Hepatocyte (in vitro differentiated cells): ENCODE data around the gene SLC1A6. TPM values are rescaled to one million over a fixed set of nuclear protein-coding genes. Genes with fewer than 3 reads are reported as not detected.
"Not testable (repeated sequence)": the region's sequence is repeated elsewhere in the genome, so short reads cannot be mapped to it uniquely, and the experiment has no call there.

ENCODE experiments used
- DNase-seq: peaks from one replicate; pipeline ENCODE4 v3.0.0-alpha.2; 2016; ENCODE audit warnings: low spot score
- H2AFZ ChIP-seq: fragments of 200-600 bp; sonication (generic); 2 replicates; pipeline ENCODE4 v1.6.0; 2016; ENCODE audit warnings: antibody characterized with exemption, mild to moderate bottlenecking
- H3K27ac ChIP-seq: fragments of 200-600 bp; sonication (generic); 2 replicates; pipeline ENCODE4 v1.5.1; 2016; ENCODE audit warnings: mild to moderate bottlenecking
- H3K27me3 ChIP-seq: fragments of 200-600 bp; sonication (generic); 2 replicates; pipeline ENCODE4 v1.6.1; 2016
- H3K36me3 ChIP-seq: fragments of 200-600 bp; sonication (generic); replicated peaks from 2 replicates; pipeline ENCODE4 v1.5.1; 2016; ENCODE audit warnings: low read depth; ENCODE audit not compliant: insufficient read depth
- H3K4me1 ChIP-seq: fragments of 200-600 bp; sonication (generic); 2 replicates; pipeline ENCODE4 v1.5.1; 2016; ENCODE audit warnings: mild to moderate bottlenecking, moderate library complexity; ENCODE audit not compliant: insufficient read depth
- H3K4me2 ChIP-seq: fragments of 200-600 bp; sonication (generic); 2 replicates; pipeline ENCODE4 v1.6.0; 2016
- H3K4me3 ChIP-seq: fragments of 200-600 bp; sonication (generic); 2 replicates; pipeline ENCODE4 v1.5.1; 2016; ENCODE audit warnings: mild to moderate bottlenecking
- H3K79me2 ChIP-seq: fragments of 200-600 bp; sonication (generic); 2 replicates; pipeline ENCODE4 v1.6.0; 2017; ENCODE audit warnings: mild to moderate bottlenecking
- H3K9me2 ChIP-seq: fragments of 200-600 bp; sonication (generic); replicated peaks from 2 replicates; pipeline ENCODE4 v1.6.0; 2017; ENCODE audit warnings: mild to moderate bottlenecking; ENCODE audit not compliant: insufficient read depth
- H3K9me3 ChIP-seq: fragments of 200-600 bp; sonication (generic); 2 replicates; pipeline ENCODE4 v1.5.1; 2016; ENCODE audit warnings: low read depth, mild to moderate bottlenecking
- H4K20me1 ChIP-seq: fragments of 200-600 bp; sonication (generic); 2 replicates; pipeline ENCODE4 v1.6.0; 2016; ENCODE audit warnings: mild to moderate bottlenecking; ENCODE audit not compliant: insufficient read depth, poor library complexity, severe bottlenecking
- CTCF ChIP-seq: fragments of 200-600 bp; sonication (generic); IDR thresholded peaks from 2 replicates; pipeline ENCODE4 v1.5.1; 2016; ENCODE audit warnings: antibody characterized with exemption, mild to moderate bottlenecking; ENCODE audit not compliant: poor library complexity
- EZH2 ChIP-seq: fragments of 200-600 bp; sonication (generic); IDR thresholded peaks from 2 replicates; pipeline ENCODE4 v1.6.1; 2016; ENCODE audit warnings: antibody characterized with exemption, mild to moderate bottlenecking, borderline replicate concordance
- EZH2phosphoT487 ChIP-seq: fragments of 200-600 bp; sonication (generic); IDR thresholded peaks from one replicate; pipeline ENCODE4 v1.6.1; 2018; ENCODE audit warnings: antibody characterized with exemption, mild to moderate bottlenecking, low read depth, moderate library complexity; ENCODE audit not compliant: unreplicated experiment, severe bottlenecking
- WGBS: methylation state at CpG from one replicate; pipeline ENCODE4 v1.1.6; 2016; ENCODE audit warnings: low lambda C conversion rate; ENCODE audit errors: missing lambda C conversion rate; 5-methylcytosine and 5-hydroxymethylcytosine counted together
- polyA plus RNA-seq: library from polyadenylated mRNA; unstranded; fragments of >200 nt; fragmentation: Nextera tagmentation; extraction: Ambion mirVana; gene quantifications from 2 replicates; pipeline ENCODE4 v1.2.1, GENCODE V29; 2016
- total RNA-seq: library from RNA; depleted of rRNA; stranded (reverse); fragments of >200 nt; gene quantifications from 2 replicates; pipeline ENCODE4 v1.2.3, GENCODE V29; 2014

Gene SLC1A6
- total and polyA plus RNA-seq, 2 experiments from 2014 or later = 1.2 to 4.6 TPM

- H3K4me1 ChIP-seq = no peaks in the 10 kb centered on the region
- no peaks in the 10 kb centered on the region for H3K9me3 ChIP-seq
- H4K20me1 ChIP-seq = no peaks in the 10 kb centered on the region
- no peaks in the 10 kb centered on the region for H3K27me3 ChIP-seq
- H3K27ac ChIP-seq = no peak overlapping the region
- H3K36me3 ChIP-seq = no peaks in the 10 kb centered on the region
- no peaks in the 10 kb centered on the region for H3K9me2 ChIP-seq
- no peak overlapping the region for H2AFZ ChIP-seq
- H3K4me3 ChIP-seq = no peak overlapping the region
- 84% methylated on average over 11 of the region's 11 CpGs for WGBS
- TF ChIP-seq EZH2 = no peak
- no peak for TF ChIP-seq CTCF
- TF ChIP-seq EZH2phosphoT487 = no peak
- no peaks in the 10 kb centered on the region for H3K79me2 ChIP-seq
- no peak overlapping the region for H3K4me2 ChIP-seq
- DNase-seq = no peak
These were observed 26.9 kb downstream of the SLC1A6 start for GRCh38 chr19:14952767-14953166.

GRCh38 chr19:14950421-14950820 lies 29.2 kb downstream of the SLC1A6 start:
- H3K9me3 ChIP-seq = no peaks in the 10 kb centered on the region
- no peaks in the 10 kb centered on the region for H3K4me1 ChIP-seq
- TF ChIP-seq CTCF = no peak
- no peak for TF ChIP-seq EZH2phosphoT487
- TF ChIP-seq EZH2 = no peak
- no peaks in the 10 kb centered on the region for H3K9me2 ChIP-seq
- WGBS = 90% methylated on average over 1 of the region's 1 CpG
- H3K79me2 ChIP-seq = no peaks in the 10 kb centered on the region
- DNase-seq = no peak
- no peaks in the 10 kb centered on the region for H3K27me3 ChIP-seq
- H3K4me2 ChIP-seq = no peak overlapping the region
- no peak overlapping the region for H2AFZ ChIP-seq
- no peak overlapping the region for H3K4me3 ChIP-seq
- H3K36me3 ChIP-seq = no peaks in the 10 kb centered on the region
- H4K20me1 ChIP-seq = no peaks in the 10 kb centered on the region
- H3K27ac ChIP-seq = no peak overlapping the region

GRCh38 chr19:14949876-14950275 lies 29.8 kb downstream of the SLC1A6 start:
- 84% methylated on average over 7 of the region's 8 CpGs for WGBS
- no peak for TF ChIP-seq EZH2phosphoT487
- TF ChIP-seq CTCF = no peak
- TF ChIP-seq EZH2 = no peak

GRCh38 chr19:14949413-14949812 lies 30.3 kb downstream of the SLC1A6 start:
- H3K27me3 ChIP-seq, H2AFZ ChIP-seq, H3K9me2 ChIP-seq, H3K4me1 ChIP-seq, DNase-seq, H3K4me3 ChIP-seq, H3K36me3 ChIP-seq, H3K9me3 ChIP-seq, H4K20me1 ChIP-seq, H3K27ac ChIP-seq, H3K4me2 ChIP-seq, H3K79me2 ChIP-seq: not testable (repeated sequence)
- WGBS = 83% methylated on average over 10 of the region's 10 CpGs

More at GRCh38 chr19:14949876-14950275, 29.8 kb downstream of the SLC1A6 start:
- no peak overlapping the region for H3K4me2 ChIP-seq
- H3K27me3 ChIP-seq = no peaks in the 10 kb centered on the region
- no peaks in the 10 kb centered on the region for H3K79me2 ChIP-seq
- no peak overlapping the region for H2AFZ ChIP-seq
- no peaks in the 10 kb centered on the region for H3K9me2 ChIP-seq
- no peaks in the 10 kb centered on the region for H3K36me3 ChIP-seq
- no peak overlapping the region for H3K27ac ChIP-seq
- no peak overlapping the region for H3K4me3 ChIP-seq
- H3K4me1 ChIP-seq = no peaks in the 10 kb centered on the region
- H4K20me1 ChIP-seq = no peaks in the 10 kb centered on the region
- no peaks in the 10 kb centered on the region for H3K9me3 ChIP-seq
- no peak for DNase-seq
